ENCODE results near the gene PPP1R3G. TPM values are rescaled to one million over a fixed set of nuclear protein-coding genes. Genes with fewer than 3 reads are reported as not detected.

The PPP1R3G gene
- total RNA-seq, 8 experiments from 2014 or later, result 0.17 to 4.5 (median 0.99) TPM

- Histone ChIP-seq H3K4me3 (no peak overlapping the region), H3K4me1 (replicated peaks in 1 of 2) (no peaks in the 10 kb centered on the region), H3K27ac (no peak overlapping the region)
- ATAC-seq (replicated peaks in 6 of 8), result no peak
- WGBS, 10 experiments, result 70 to 100% (median 94%) methylated on average over 1 to 5 of the region's 5 CpGs
- in situ Hi-C loops (cut with MboI; ENCODE audit: low pct_unique_long_range_greater_than_20kb in 2 of 9, low sequenced_read_pairs in 9 of 9, unreplicated experiment in 9 of 9), result no loop called here
Observed at GRCh38 chr6:5089481-5090438, 4.6 kb downstream of the PPP1R3G start.

DNA sequence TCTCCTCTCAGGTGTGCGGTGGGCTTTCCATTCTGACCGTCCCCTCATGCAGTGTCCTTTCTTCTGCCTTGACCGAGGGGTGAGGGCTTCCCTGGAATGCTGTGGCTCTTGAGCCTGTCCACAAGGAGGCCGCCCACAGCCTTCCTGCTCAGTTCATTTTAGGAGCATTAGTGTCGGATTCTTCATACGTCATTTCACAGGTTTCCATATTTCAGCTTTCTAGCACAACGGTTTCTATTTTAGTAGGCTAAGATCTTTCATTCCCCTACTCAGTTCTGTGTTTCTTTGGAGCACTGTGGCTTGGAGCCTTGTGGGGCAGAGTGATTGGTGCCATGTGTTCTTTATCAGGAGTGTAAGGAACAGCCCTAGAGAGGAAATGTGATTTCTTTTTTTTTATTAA lies 5.5 kb downstream of the PPP1R3G start:
- in situ Hi-C loops (cut with MboI; ENCODE audit: low pct_unique_long_range_greater_than_20kb in 2 of 9, low sequenced_read_pairs in 9 of 9, unreplicated experiment in 9 of 9), result no loop called here
- no peak for ATAC-seq (replicated peaks in 6 of 8)
- H3K4me3 ChIP-seq, result no peak overlapping the region
- no peak overlapping the region for H3K27ac ChIP-seq
- WGBS, 10 experiments, result 39 to 100% (median 88%) methylated on average over 1 to 5 of the region's 7 CpGs; no CpG with 5 or more reads in 1 of the 10 experiments
- H3K4me1 ChIP-seq (replicated peaks in 1 of 2), result no peaks in the 10 kb centered on the region

DNA sequence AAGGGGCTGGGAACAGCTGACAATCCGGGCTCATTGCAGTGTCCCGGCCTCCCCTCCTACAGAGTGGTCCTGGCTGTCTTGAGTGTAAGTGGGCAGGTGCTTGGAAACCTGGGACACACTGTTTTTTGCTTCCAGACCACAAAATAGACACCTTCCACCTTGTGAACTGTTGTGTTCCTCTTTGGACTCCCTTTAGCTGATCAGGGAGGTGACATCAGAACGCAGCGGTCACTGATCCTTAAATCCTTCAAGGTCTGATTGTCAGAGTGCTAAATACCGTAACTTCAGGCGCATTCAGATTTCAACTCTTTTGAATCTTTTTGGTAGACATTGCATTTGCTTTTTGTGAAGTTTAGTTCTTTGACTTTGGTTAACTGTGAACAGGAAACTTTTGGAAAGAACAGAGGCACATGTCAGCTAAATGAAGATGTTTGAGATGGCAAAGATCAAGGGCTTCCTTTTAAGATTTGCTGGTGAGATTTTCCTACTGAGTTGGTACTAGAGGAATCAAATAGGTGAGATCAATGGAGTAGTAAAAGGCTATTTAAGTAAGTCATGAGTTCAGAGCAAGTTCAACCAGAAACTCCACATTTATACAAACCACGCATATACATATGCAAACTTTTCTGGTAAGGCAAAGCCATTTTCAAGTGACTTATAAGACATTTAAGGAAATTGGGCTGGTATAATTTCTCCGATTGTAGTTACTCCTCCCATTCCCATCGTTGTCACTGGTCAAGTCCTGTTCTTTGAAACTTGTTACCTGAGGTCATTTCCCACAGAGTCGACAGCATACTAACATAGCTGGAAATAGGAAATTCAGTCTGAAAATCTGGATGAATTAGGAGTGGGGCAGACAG lies 6.3 kb downstream of the PPP1R3G start:
- no peaks in the 10 kb centered on the region for H3K4me1 ChIP-seq (replicated peaks in 1 of 2)
- in situ Hi-C loops (cut with MboI; ENCODE audit: low pct_unique_long_range_greater_than_20kb in 2 of 9, low sequenced_read_pairs in 9 of 9, unreplicated experiment in 9 of 9), result no loop called here
- no peak overlapping the region for H3K27ac ChIP-seq
- peak in 3 of 8 experiments; percentile 84 to 89 (median 86) for ATAC-seq (replicated peaks in 6 of 8)
- 0 to 100% (median 84%) methylated on average over 1 to 10 of the region's 10 CpGs; no CpG with 5 or more reads in 1 of the 10 experiments for WGBS, 10 experiments
- H3K4me3 ChIP-seq, result no peak overlapping the region

- Histone ChIP-seq H3K4me3 (no peak overlapping the region), H3K27ac (no peak overlapping the region), H3K4me1 (replicated peaks in 1 of 2) (no peaks in the 10 kb centered on the region)
- 50 to 96% (median 83%) methylated on average over 1 to 6 of the region's 7 CpGs for WGBS, 10 experiments
- no peak for ATAC-seq (replicated peaks in 6 of 8)
- in situ Hi-C loops (cut with MboI; ENCODE audit: low pct_unique_long_range_greater_than_20kb in 2 of 9, low sequenced_read_pairs in 9 of 9, unreplicated experiment in 9 of 9), result no loop called here
Observed at GRCh38 chr6:5093231-5094015, 8.3 kb downstream of the PPP1R3G start.

DNA sequence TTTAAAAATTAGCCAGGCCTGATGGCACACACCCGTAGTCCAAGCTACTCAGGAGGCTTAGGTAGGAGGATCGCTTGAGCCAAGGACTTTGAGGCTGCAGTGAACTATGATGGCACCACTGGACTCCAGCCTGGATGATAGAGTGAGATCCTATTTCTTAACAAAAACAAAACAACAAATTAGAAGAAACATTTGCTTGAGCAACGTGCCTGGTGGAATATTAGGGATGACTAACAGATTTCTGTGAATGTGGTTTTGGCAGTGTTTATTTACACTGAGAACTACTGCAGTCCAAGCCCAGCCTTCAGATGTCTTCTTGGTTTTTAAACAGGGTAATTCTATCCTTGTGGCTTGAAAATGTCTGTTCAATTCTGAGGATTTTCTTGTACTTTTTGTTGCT lies 9.2 kb downstream of the PPP1R3G start:
- Histone ChIP-seq H3K4me1 (replicated peaks in 1 of 2) (no peaks in the 10 kb centered on the region), H3K4me3 (no peak overlapping the region), H3K27ac (no peak overlapping the region)
- 10 to 86% (median 79%) methylated on average over 1 to 3 of the region's 3 CpGs; no CpG with 5 or more reads in 3 of the 10 experiments for WGBS, 10 experiments
- in situ Hi-C loops (cut with MboI; ENCODE audit: low pct_unique_long_range_greater_than_20kb in 2 of 9, low sequenced_read_pairs in 9 of 9, unreplicated experiment in 9 of 9), result no loop called here
- ATAC-seq (replicated peaks in 6 of 8), result peak in 2 of 8 experiments; percentile 33 to 37

DNA sequence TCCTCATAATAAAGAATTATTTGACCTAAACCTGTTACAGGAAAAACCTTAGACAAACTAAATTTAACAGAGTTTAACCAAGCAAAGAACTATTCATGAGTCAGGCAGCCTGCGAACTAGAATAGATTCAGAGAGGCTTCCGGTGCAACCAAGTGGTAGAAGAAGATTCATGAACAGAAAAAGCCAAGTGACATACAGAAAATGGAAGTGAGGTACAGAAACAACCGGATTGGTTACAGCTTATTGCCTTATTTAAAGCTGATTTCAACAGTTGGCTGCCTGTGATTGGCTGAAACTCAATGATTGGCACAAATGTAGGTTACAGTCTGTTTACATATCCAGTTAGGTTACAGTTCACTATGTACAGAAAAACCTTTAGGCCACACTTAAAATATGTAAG lies 10.1 kb downstream of the PPP1R3G start:
- WGBS, 10 experiments, result 31 to 100% (median 67%) methylated on average over 2 to 3 of the region's 3 CpGs
- in situ Hi-C loops (cut with MboI; ENCODE audit: low pct_unique_long_range_greater_than_20kb in 2 of 9, low sequenced_read_pairs in 9 of 9, unreplicated experiment in 9 of 9), result no loop called here
- ATAC-seq (replicated peaks in 6 of 8), result no peak
- no peak overlapping the region for H3K4me3 ChIP-seq
- H3K4me1 ChIP-seq (replicated peaks in 1 of 2), result no peaks in the 10 kb centered on the region
- H3K27ac ChIP-seq, result no peak overlapping the region

GRCh38 chr6:5096482-5096881 lies 11.3 kb downstream of the PPP1R3G start:
- 83 to 100% (median 90%) methylated on average over 1 to 2 of the region's 2 CpGs; no CpG with 5 or more reads in 6 of the 10 experiments for WGBS, 10 experiments
- H3K27ac ChIP-seq, result no peak overlapping the region
- in situ Hi-C loops (cut with MboI; ENCODE audit: low pct_unique_long_range_greater_than_20kb in 2 of 9, low sequenced_read_pairs in 9 of 9, unreplicated experiment in 9 of 9), result no loop called here
- ATAC-seq (replicated peaks in 6 of 8), result no peak
- H3K4me3 ChIP-seq, result no peak overlapping the region
- H3K4me1 ChIP-seq (replicated peaks in 1 of 2), result no peaks in the 10 kb centered on the region

- H3K4me3 ChIP-seq, result no peak overlapping the region
- H3K4me1 ChIP-seq (replicated peaks in 1 of 2), result no peaks in the 10 kb centered on the region
- H3K27ac ChIP-seq, result no peak overlapping the region
- no peak for ATAC-seq (replicated peaks in 6 of 8)
- 51 to 100% (median 87%) methylated on average over 2 to 11 of the region's 14 CpGs; no CpG with 5 or more reads in 4 of the 10 experiments for WGBS, 10 experiments
- in situ Hi-C loops (cut with MboI; ENCODE audit: low pct_unique_long_range_greater_than_20kb in 2 of 9, low sequenced_read_pairs in 9 of 9, unreplicated experiment in 9 of 9), result no loop called here
Observed at GRCh38 chr6:5098501-5099270, 13.5 kb downstream of the PPP1R3G start.

DNA sequence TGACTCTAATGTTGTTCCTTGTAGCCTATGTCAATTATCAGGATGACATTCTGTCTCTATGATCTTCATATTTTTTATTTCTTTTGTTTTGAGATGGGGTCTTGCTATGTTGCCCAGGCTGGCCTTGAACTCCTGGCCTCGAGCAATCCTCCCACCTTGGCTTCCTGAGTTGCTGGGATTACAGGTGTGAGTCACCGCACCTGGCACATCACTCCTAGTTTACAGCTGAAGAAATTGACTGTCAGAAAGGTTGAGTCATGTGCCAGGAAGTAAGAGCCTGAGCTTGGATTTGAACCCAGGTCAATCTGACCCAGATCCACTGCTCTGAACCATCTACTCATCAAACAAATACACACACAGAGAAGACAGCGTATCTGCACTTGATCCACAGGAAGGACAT lies 14.4 kb downstream of the PPP1R3G start:
- 62 to 100% (median 88%) methylated on average over 1 to 3 of the region's 3 CpGs; no CpG with 5 or more reads in 5 of the 10 experiments for WGBS, 10 experiments
- no peaks in the 10 kb centered on the region for H3K4me1 ChIP-seq (replicated peaks in 1 of 2)
- no peak for ATAC-seq (replicated peaks in 6 of 8)
- H3K4me3 ChIP-seq, result no peak overlapping the region
- H3K27ac ChIP-seq, result no peak overlapping the region
- in situ Hi-C loops (cut with MboI; ENCODE audit: low pct_unique_long_range_greater_than_20kb in 2 of 9, low sequenced_read_pairs in 9 of 9, unreplicated experiment in 9 of 9), result no loop called here

DNA sequence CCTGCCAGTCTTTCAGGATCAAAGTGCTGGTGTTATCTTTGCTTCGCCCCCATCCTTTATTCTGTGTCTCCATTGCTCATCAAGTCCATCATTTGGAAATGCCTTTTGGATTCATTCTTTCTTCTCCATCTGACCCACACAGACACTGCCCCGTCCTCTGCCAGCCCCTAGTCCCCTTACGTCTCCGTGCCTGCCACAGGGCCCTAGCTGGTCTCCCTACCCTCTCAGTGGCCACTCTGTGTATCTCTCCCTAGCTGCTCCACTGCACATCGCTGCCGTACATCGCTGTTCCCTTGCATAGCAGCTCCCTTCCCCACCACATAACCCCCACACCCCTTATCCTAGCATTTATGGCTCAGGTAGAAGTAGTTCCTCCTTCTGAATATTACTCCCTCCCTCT lies 15.7 kb downstream of the PPP1R3G start:
- in situ Hi-C loops (cut with MboI; ENCODE audit: low pct_unique_long_range_greater_than_20kb in 2 of 9, low sequenced_read_pairs in 9 of 9, unreplicated experiment in 9 of 9), result no loop called here
- no peak for ATAC-seq (replicated peaks in 6 of 8)
- Histone ChIP-seq H3K4me3 (no peak overlapping the region), H3K4me1 (replicated peaks in 1 of 2) (no peaks in the 10 kb centered on the region), H3K27ac (no peak overlapping the region)
- 77 to 100% (median 90%) methylated on average over 1 to 7 of the region's 7 CpGs; no CpG with 5 or more reads in 5 of the 10 experiments for WGBS, 10 experiments

- Histone ChIP-seq H3K4me3 (no peak overlapping the region), H3K4me1 (replicated peaks in 1 of 2) (no peaks in the 10 kb centered on the region), H3K27ac (no peak overlapping the region)
- ATAC-seq (replicated peaks in 6 of 8), result peak in 2 of 8 experiments; percentile 33 to 36
- in situ Hi-C loops (cut with MboI; ENCODE audit: low pct_unique_long_range_greater_than_20kb in 2 of 9, low sequenced_read_pairs in 9 of 9, unreplicated experiment in 9 of 9), result no loop called here
- WGBS, 10 experiments, result 50 to 98% (median 88%) methylated on average over 1 to 8 of the region's 8 CpGs; no CpG with 5 or more reads in 1 of the 10 experiments
Observed at GRCh38 chr6:5102267-5102970, 17.3 kb downstream of the PPP1R3G start.

Data from motor neuron (in vitro differentiated cells).